NCI-H187 (cell line): ENCODE results near the gene PPIF.

ENCODE experiments used
- DNase-seq, 2 experiments: peaks; one replicate each; lab custom pipeline; 2025; lab: John Stamatoyannopoulos, UW

The PPIF gene

DNA sequence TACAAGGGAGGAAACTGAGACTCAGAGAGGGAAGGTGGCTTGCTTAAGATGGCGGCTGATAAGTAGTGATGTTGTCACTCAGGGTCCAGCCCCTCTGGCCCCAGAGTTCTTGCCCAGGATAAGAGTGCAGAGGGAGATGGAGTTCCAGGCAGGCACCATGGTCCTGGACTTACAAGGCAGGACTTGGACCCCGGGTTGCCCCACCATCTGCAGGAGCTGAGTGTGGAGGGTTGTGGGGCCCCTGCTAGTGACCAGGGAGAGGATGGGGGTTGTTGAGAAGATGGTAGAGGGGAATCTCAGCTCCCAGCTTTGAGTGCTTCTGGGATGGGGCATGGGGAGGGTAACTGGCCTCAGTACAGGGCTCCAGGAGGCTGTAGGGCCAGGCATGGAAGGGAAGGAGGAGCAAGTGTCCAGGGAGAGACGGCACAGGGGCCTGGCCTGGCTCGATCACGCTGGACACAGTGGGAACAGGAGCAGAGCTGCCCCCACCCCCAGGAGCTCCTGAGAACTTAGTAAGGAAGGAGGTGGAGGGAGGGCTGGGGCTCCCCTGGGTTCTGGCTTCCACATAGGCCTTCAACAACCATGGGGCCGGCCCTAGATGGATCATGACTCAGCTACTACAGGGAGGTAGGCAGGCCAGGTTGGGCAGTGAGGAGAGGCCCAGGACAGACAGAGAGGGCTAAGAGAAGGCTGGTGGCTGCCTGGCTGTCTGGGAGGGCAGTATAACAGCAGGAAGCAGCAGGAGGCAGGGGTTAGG lies 28.2 kb downstream of the PPIF start:
- no peak for DNase-seq

DNA sequence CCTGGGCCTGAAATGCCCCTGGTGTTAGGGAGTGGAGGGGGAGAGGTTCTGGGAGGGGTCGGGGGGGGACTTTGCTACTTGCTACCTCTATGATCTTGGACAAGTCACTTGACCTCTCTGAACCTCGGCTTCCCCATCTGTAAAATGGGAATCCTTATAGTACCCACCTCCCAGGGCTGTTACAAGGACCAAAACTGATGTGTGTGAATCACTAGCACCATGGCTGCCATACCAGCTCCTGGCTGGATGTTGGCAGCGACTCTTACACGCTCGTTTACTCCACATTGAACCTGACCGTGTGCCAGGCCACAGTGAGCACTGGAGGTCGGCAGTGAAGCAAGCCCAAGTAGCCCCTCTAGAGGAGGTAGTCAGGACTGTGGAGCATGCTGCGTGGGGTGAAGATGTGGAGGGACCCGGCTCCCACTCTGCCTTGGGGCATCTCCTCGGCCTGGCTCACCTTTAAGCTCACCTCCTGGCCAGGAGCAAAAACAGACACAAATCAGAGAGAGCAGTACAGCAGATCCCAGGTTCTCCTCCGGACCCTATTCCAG lies 28.9 kb downstream of the PPIF start:
- no peak for DNase-seq

DNA sequence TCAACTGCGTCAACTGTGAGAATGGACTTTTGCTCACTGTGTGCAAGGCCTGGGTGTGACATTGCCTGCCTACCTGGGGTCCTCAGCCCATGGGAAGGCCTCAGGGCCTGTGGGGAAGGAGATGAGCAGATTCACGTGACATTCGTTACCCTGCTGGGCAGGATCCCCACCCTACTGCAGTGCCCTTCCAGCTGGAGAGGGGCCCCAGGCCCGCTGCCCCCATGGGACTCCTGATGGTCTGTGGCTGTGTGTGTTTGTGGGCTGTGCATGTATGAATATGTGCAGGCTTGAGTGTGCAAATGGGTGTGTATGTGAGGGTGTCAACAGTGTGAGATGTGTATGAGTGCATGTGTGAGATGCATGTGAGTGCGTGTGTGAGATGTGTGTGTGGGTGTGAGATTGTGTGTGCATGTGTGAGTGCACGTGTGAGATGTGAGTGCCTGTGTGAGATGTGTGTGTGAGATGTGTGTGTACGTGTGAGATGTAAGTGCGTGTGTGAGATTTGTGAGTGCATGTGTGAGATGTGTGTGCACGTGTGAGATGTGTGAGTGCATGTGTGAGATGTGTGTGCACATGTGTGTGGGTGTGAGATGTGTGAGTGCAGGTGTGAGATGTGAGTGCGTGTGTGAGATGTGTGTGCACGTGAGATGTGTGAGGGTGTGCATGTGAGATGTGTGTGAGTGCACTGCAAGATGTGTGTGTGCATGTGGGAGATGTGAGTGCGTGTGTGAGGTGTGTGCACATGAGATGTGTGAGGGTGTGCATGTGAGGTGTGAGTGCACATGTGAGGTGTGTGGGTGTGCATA lies 29.7 kb downstream of the PPIF start:
- no peak for DNase-seq

DNA sequence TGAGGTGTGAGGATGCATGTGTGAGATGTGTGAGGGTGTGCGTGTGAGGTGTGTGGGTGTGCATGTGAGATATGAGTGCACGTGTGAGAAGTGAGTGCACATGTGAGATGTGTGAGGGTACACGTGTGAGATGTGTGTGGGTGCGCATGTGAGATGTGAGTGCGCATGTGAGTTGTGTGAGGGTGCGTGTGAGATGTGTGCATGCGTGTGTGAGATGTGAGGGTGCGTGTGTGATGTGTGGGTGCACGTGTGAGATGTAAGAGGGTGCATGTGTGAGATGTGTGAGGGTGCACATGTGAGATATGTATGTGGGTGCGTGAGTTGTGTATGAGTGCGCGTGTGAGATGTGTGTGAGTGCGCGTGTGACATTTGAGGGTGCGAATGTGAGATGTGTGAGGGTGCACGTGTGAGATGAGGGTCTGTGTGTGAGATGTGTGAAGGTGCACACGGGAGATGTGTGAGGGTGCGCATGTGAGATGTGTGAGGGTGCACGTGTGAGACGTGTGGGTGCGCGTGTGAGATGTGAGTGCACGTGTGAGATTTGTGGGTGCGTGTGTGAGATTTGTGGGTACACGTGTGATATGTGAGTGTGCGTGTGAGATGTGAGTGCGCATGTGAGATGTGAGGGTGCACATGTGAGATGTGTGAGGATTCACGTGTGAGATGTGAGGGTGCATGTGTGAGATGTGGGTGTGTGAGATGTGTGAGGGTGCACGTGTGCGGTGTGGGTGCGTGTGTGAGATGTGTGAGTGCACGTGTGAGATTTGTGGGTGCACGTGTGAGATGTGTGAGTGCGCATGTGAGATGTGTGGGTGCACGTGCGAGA lies 30.5 kb downstream of the PPIF start:
- no peak for DNase-seq

DNA sequence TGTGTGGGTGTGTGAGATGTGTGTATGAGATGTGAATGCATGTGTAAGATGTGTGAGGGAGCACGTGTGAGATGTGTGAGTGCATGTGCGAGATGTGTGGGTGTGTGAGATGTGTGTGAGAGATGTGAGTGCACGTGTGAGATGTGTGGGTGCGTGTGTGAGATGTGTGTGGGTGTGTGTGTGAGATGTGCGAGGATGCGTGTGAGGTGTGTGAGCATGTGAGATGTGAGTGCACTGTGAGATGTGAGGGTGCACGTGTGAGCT lies 31.0 kb downstream of the PPIF start:
- DNase-seq, result no peak

DNA sequence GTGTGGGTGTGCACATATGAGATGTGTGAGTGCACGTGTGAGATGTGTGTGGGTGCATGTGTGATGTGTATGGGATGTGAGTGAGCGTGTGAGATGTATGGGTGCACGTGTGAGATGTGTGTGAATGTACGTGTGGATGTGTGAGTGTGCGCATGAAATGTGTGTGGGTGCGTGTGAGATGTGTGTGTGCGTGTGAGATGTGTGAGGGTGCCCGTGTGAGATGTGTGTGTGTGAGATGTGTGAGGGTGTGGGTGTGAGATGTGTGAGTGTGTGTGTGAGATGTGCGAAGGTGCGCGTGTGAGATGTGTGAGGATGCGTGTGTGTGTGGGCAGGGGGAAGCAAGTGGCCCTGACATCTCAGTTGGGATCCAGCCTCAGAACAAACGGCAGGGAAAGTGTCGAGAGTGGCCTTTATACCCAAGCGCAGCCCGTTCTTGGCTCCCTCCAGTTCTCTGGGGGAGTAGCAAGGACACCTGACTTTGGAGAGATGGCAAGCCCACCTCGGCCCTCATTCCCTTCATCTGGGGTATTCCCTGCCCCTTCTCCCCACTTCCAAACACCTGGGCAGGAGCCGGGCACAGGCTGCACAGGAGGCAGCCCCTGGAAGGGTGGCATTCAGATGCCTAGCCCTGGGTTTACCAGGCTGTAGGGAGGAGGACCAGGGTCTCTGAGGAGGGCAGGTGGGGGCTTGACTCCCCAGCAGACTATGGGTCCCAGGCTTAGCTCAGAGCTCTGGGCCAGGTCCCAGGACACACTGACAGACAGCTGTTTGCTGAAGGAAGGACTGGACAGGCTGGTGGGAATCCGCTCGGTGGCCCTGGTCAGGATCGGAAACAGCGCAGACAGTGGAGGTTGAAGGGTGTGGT lies 31.6 kb downstream of the PPIF start:
- DNase-seq, result no peak

DNA sequence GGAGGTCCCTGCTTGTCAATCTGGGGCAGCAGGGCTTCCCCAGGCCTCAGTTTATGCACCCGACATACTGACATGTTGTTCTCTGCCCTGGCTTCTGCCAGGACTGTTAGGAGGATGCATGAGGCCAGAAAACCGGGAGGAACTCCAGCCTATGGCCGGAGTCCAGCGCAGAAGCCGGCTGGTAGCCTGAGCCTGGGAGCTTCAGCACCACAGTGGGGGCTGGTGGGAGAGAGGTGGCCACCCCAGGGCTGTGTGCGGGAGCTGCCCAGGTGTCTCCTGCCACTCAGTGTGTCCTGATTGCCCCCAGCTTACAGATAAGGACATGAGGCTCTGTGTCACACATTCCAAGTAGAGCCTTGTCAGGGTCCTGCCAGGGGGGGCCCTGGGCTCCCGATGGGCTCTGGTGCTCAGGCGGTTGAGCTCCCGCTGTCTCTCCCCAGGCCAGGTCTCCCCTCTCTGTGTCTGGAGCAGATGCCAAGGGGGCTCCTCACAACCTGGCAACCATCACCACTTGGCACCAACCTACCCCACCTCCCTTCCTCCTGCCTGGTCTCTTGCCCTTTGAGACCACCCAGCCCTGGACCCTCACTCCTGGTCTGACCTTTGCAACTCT lies 32.3 kb downstream of the PPIF start:
- no peak for DNase-seq

DNA sequence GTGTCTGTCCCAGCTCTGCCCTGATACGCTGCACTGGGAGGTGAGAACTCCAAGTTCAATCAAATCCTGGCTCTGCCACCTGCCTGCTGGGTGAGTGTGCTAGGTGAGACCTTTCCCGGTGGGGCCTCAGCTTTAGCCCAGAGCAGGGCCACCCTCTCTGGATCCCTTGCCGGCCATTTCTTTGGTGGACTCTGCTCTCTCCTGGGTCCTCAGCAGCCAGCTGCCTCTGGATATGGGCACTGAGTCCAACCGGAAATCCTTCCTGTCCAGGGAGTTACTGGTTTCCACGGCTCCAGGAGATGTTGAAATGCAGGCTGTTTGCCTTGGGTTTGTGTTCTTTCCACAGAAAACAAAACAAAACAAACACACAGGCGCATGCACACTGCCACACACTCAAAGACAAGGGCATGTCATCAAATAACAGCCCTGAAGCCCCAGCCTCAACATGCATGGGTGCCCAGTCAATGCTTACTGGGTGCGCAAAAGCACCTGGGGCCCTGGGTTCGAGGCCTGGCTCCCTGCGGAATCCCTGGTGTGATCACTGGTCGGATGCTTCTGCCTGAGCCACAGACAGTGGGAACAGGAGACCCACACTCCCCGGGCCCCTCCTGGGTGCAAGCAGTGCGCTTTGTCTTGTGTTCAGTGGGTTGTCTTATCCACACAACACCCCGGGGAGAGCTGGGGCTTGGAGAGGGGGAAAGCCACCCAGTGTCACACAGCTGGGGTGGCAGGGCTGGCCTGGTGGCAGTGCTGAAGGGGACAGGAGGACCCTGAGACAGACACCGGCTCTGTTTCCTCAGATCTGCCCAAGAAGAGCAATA lies 33.1 kb downstream of the PPIF start:
- no peak for DNase-seq

DNA sequence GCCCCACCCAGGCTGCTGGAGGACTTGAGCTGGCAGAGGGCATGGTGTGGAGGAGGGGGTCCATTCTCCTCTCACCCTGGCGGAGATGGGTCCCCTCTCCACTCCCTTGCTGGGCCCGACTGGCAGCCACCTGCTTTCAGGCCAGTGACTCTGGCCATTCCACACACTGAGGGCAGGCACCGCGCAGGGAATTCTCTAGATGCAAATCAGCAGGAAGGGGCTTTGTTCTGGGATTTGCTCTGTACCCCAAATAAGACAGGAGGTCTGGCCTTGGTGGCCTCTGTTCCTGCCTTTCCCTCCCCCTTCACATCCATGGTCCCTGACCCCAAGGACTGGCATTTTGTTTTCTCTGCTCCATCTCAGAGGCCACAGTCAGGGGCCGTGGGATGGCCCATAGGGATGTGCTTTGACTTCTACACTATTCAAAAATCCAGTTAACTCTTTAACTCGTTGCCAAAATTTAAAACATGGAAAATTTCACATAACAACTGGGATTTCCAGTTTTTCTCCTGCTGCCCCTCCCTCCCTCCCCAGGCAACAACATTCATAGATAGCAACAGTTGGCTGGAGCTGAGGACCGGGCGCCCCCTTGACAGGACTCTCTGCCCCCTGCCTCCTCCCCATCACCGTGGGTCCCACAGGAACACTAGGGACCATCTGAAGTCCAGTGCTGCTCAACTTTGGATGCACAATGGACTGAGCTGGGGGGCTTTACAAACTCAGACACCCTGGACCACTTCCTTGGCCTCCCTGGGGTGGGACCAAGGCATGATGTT lies 33.9 kb downstream of the PPIF start:
- no peak for DNase-seq

DNA sequence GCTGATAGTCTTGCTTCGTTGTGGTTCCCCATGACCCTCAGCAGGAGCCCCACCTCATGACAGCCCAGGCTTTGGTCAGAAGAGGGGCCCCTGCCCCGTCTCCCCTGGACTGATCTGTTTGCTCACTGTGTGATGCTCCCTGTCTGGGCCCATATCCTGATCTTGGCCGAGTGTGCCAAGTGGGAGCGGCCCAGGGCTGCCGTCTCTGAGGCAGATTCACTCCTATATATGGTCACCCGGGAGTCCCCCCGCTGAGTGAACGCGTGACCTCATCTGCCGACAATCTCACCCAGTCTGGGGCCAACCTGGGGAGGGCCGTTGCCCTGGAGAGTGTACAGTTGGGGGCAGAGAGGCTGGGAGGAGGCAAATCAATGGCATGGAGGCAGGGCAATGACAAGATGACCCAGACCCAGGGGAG lies 34.5 kb downstream of the PPIF start:
- DNase-seq, result no peak

DNA sequence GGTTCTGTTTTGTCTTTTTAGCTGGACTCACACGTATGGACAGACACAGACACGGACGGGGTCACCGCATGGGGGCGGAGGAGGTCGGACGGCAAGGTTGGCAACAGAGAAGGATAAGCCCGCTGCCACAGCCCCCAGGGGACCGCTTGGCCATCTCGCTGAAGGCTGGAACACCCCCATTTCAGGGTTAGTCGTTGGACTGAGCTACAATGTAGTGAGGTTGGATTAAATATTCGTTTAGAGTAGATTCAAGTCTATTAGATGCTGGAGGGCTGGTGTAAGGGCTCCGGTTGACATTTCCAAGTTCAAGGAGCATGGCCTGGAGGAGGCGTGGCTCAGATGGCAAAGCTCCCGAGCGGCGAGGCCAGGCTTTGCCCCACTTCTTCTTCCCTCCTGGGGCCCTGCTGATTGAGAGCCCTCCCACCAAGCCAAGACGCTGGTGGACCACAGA lies 35.2 kb downstream of the PPIF start:
- DNase-seq, result no peak

DNA sequence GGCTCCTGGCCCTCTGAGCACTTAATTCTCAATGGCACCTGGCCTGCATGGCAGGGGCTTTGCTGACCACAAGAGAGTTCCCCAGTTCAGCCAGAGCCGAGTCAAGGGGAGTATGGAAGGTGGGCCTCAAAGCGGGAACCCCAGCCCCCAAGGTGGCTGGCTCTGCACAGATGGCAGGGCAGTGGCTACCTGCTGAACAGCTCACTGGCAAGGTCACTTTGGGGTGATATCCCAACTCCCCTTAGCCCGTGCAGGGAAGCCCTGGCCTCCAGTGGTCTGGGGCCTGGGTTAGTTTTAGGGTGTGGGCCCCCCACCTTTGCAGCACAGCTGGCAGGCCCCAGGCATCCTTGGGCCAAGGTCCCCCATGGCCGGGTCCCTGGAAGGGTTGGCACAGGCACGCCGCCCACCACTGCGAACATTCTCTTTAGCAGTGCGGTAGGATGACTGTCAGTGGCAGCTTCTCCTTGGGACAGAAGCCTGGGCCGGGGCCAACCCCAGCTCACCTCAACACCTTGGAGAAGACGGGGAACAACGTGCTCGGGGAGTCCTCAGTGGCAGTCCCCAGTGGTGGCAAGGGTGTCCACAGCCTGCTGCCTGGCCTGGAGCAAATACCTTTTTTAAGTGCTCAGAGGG lies 36.8 kb downstream of the PPIF start:
- DNase-seq, result no peak

DNA sequence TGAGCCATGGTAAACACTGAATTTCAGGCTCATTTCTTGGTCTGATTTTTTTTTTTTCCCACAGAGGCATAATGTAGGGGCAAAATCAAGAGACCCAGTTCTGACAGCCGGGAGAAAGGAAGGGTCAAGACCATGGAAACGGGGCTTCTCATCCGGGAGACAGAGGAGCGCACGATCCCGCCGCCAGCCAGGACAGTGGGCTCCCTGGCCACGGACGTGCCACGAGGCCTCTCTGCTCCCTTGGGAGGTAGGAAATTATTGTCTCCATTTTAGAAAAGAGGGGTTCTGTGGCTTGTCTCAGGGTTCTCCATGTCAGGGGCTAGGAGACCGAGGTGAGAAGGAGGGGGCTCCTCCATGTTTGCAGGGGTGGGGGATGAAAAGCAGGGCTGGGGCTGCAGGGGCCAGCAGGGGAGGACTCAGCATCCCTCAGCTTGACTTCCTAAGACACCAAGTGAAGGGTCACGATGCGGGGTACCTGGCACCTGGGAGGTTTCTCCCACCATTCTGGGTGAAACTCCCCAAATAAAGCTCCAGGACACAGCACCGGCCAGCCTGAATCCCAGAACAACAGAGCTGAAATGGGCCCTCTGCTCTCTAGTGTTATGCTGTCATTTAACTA lies 37.6 kb downstream of the PPIF start:
- no peak for DNase-seq

DNA sequence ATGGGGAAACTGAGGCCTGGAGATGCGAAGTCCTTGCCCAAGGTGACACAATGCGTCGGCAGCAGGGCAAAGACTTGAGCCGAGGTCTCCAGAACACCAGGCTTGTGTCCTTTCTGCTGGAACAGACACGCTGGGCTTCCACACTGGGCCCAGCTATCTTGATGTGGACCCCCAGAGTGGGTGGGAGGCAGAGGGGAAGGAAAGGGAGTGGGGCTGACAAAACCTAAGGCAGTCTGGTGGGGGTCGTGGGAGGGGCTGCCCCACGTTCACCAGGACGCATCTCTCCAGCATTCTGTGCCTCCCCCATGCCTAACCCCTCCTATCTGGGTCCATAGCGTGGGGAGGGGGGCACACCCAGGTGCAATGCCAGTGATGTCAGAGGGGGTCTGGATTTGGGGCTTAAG lies 38.1 kb downstream of the PPIF start:
- no peak for DNase-seq

DNA sequence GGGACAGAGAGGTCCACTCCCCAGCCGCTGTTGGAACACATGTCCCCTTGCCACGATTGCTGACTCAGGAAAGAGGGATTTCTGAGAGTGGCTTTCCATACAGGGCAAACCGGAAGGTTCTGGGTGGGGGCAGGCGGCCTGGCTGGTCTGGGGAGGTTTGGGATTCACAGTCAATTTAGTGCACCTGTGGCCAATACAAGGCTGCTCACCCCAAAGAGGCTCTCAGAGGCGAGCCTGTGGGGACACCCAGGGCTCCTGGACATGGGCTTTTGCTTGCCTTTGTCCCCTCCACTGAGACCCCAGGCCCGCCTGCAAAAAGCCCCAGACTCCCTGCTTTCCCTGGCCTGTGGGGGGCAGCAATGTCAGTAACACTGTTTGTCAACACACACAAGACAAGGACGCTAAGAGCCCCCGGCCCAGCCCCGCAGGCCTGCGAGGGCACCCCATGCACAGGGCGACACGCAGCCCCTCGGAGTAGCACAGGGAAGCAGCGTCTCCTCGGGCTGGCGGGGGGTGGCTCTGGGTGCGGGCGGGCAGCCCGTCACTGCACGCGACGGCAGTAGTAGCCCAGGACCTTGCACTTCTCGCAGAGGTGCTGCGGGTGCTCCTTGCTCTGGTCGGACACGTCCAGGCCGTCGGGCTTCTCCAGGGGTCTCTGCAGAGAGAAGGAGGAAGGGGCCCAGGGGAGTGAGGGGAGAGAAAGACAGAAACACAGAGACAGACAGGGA lies 38.7 kb downstream of the PPIF start:
- no peak for DNase-seq

DNA sequence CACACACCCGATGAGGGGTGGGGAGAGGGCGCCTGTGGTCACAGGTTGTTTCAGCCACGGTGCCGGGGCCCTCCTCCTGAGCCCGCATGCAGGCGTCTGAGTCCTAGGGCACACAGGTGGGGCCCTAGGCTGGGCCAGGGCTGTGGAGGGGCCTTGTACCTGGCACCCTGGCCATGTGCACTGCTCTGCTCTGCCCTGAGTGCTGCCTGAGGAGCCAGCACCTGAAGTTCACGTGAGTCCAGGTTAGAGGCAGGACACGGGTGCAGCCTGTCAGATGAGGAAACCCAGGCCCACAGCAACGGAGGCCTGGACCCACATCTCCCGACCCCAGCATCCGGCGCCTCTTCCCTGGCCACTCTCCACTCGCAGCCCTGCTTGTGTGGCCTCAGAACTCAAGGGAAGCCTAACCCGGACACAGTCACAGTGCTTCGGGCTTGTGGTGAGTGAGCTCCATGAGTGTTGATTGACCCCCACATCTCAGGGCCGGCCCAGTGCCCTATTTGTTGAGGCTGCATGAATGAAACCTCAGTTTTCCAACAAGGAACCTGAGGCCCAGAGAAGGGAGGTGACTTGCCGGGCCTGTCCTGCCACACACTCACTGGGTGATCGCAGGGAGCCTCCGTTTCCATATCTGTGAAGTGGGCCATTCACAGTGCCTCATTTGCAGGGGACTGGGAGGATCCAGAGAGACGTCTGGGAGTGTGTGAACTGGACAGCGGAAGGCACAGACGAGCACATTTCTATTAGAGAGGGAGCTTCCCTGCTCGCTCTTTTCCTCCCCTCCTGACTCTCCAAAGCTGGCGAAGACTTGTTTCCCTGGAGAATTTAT lies 39.6 kb downstream of the PPIF start:
- no peak for DNase-seq

DNA sequence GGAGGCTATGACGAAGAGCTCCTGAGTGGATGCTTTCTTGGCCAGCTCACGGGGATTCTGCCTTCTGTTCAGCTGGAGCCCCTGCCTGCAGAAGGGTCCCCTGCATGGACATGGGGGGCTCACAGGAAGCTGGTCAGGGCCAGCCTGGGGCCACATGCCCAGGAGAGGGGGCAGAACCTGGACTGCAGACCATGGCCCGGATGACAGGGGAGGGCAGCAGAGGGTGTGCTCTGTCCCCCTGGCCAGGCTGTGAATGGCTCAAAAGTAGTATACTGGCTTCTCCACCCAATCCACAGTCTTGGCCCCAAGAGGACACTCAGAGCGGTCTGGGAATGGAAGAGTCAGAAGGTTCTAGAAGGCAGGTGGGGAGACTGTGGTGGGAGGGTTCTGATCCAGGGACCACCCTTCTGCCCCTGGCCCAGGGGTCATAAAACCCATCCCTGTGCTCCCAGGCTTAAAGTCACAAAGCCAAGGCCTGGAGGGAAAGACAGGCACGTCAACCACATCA lies 40.3 kb downstream of the PPIF start:
- no peak for DNase-seq
